HEK293 (cell line): ENCODE results near the gene WNT1.
A peak's percentile ranks its signal among the peaks of the same experiment; 100 is the strongest.

Source experiments
- CTCF ChIA-PET: fragments of 350-600 bp; formaldehyde crosslinking; extraction: SDS; loops from one replicate; lab custom pipeline; 2021; ENCODE audit warnings: antibody characterized with exemption; lab: Yijun Ruan, JAX
- POLR2A ChIA-PET: fragments of 300-600 bp; formaldehyde crosslinking; extraction: SDS; loops from one replicate; lab custom pipeline; 2020; ENCODE audit warnings: antibody characterized with exemption, inconsistent platforms; lab: Yijun Ruan, JAX
- H3K27ac ChIP-seq: fragments of 200-500 bp; sonication (Bioruptor generic); 2 replicates; pipeline ENCODE4 v1.5.1; 2014; ENCODE audit warnings: low read depth, low read length, control low read depth, inconsistent platforms; ENCODE audit errors: extremely low read depth
- H3K36me3 ChIP-seq, 2 experiments: fragments of 200-500 bp in 1 of 2; sonication (Bioruptor generic) in 1 of 2; 1 replicate in 1 of 2; 2 replicates in 1 of 2; pipeline ENCODE4 v1.5.1; 2014 to 2017; ENCODE audit warnings: inconsistent platforms in 2 of 2, low read length in 2 of 2; ENCODE audit not compliant: control insufficient read depth in 2 of 2, insufficient read depth in 1 of 2
- H3K4me1 ChIP-seq: fragments of 200-500 bp; sonication (Bioruptor generic); 2 replicates; pipeline ENCODE4 v1.5.1; 2014; ENCODE audit warnings: mild to moderate bottlenecking, low read length, inconsistent platforms; ENCODE audit not compliant: control insufficient read depth, insufficient read depth
- H3K4me3 ChIP-seq: 2 replicates; pipeline ENCODE4 v1.5.1; 2011; ENCODE audit warnings: low read depth, mild to moderate bottlenecking, control low read depth, low read length, moderate library complexity
- H3K9me3 ChIP-seq: fragments of 200-500 bp; sonication (Bioruptor generic); 2 replicates; pipeline ENCODE4 v1.5.1; 2014; ENCODE audit warnings: low read depth, low read length, inconsistent platforms; ENCODE audit not compliant: control insufficient read depth, insufficient read depth
- AEBP2 ChIP-seq: fragments of 450-650 bp; formaldehyde crosslinking; IDR thresholded peaks from 2 replicates; pipeline ENCODE4 v1.5.1; 2016; ENCODE audit warnings: missing biosample characterization, missing genetic modification characterization, borderline replicate concordance
- HOXD13 ChIP-seq: sonication (generic); formaldehyde crosslinking; IDR thresholded peaks from 2 replicates; pipeline ENCODE4 v1.8.0; 2022; ENCODE audit warnings: missing genetic modification reagents, borderline replicate concordance
- PRDM10 ChIP-seq: fragments of 450-650 bp; formaldehyde crosslinking; IDR thresholded peaks from 2 replicates; pipeline ENCODE4 v1.5.1; 2016; ENCODE audit warnings: missing biosample characterization, missing genetic modification characterization
- TF ChIP-seq, protein P1 (sequence below): fragments of 450-650 bp; formaldehyde crosslinking; IDR thresholded peaks from 2 replicates; pipeline ENCODE4 v1.5.1; 2016; ENCODE audit warnings: missing biosample characterization, missing genetic modification characterization
- TF ChIP-seq, protein P2 (sequence below): fragments of 450-650 bp; formaldehyde crosslinking; IDR thresholded peaks from 2 replicates; pipeline ENCODE4 v1.5.1; 2017; ENCODE audit warnings: missing biosample characterization, mild to moderate bottlenecking, missing genetic modification characterization, moderate library complexity
- TF ChIP-seq, protein P3 (sequence below): fragments of 450-650 bp; formaldehyde crosslinking; IDR thresholded peaks from 2 replicates; pipeline ENCODE4 v1.5.1; 2016; ENCODE audit warnings: missing biosample characterization, missing genetic modification characterization

Gene WNT1

DNA sequence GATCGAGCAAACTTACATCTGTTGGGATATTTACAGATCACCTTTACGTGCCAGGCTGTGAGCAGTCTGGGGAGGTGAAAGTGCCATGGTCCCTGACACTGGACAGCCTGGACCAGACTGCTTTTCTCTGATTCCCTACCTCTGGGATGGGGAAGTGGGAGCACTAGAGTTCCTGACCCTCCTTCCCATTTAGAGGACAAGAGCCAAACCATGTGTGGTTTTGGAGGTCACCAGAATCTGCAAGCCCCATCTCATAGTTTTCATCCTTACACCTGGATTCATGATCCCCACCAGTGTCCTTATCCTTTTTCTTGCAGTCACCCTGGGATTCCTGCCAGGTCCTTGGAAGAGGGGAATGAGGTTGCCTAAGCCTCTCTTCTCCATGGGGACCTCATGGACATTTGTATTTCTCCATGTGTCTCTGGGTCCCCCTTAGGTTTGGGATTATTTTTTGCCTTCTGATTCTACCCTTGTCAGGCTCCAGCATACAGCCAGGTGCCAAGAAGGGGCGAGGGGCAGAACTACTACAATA lies 5.1 kb upstream of the WNT1 start:
- ChIA-PET POLR2A (no interaction called here), CTCF (interaction anchor here (0.5 to 1.8 kb wide), 4 partner anchors 15 to 37 kb away, joined by 3 to 10 read pairs (median 4); no protein-coding TSS in a partner anchor)
- Histone ChIP-seq H3K27ac (no peak overlapping the region), H3K9me3 (no peaks in the 10 kb centered on the region), H3K36me3 (no peaks in the 10 kb centered on the region)
- TF ChIP-seq, protein P1, sequence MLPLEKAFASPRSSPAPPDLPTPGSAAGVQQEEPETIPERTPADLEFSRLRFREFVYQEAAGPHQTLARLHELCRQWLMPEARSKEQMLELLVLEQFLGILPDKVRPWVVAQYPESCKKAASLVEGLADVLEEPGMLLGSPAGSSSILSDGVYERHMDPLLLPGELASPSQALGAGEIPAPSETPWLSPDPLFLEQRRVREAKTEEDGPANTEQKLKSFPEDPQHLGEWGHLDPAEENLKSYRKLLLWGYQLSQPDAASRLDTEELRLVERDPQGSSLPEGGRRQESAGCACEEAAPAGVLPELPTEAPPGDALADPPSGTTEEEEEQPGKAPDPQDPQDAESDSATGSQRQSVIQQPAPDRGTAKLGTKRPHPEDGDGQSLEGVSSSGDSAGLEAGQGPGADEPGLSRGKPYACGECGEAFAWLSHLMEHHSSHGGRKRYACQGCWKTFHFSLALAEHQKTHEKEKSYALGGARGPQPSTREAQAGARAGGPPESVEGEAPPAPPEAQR (tag by site-specific recombination): no peak
- peak; percentile 30; the same call in 1 of the 2 replicates for TF ChIP-seq PRDM10
- TF ChIP-seq, all 188 proteins: peak for 1
- H3K4me1 ChIP-seq: peaks cover 9% of the 10 kb centered on the region
- no peak overlapping the region for H3K4me3 ChIP-seq

GRCh38 chr12:48973531-48973930 lies 4.6 kb upstream of the WNT1 start:
- no peak for TF ChIP-seq AEBP2 (tag by site-specific recombination)
- TF ChIP-seq, protein P2, sequence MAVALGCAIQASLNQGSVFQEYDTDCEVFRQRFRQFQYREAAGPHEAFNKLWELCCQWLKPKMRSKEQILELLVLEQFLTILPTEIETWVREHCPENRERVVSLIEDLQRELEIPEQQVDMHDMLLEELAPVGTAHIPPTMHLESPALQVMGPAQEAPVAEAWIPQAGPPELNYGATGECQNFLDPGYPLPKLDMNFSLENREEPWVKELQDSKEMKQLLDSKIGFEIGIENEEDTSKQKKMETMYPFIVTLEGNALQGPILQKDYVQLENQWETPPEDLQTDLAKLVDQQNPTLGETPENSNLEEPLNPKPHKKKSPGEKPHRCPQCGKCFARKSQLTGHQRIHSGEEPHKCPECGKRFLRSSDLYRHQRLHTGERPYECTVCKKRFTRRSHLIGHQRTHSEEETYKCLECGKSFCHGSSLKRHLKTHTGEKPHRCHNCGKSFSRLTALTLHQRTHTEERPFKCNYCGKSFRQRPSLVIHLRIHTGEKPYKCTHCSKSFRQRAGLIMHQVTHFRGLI: peak; percentile 19; the same call in 1 of the 2 replicates
- H3K4me1 ChIP-seq: peaks cover 6% of the 10 kb centered on the region
- no peaks in the 10 kb centered on the region for H3K36me3 ChIP-seq
- POLR2A ChIA-PET: no interaction called here
- CTCF ChIA-PET: interaction anchor here (0.5 to 1.6 kb wide), 5 partner anchors 12 to 66 kb away, joined by 3 to 4 read pairs (median 3); no protein-coding TSS in a partner anchor
- no peak overlapping the region for H3K27ac ChIP-seq
- no peaks in the 10 kb centered on the region for H3K9me3 ChIP-seq
- no peak overlapping the region for H3K4me3 ChIP-seq

- ChIA-PET POLR2A (no interaction called here), CTCF (interaction anchor here (0.6 to 1.6 kb wide), 3 partner anchors 12 to 66 kb away, joined by 3 to 4 read pairs (median 4); no protein-coding TSS in a partner anchor)
- Histone ChIP-seq H3K27ac (no peak overlapping the region), H3K36me3 (no peaks in the 10 kb centered on the region), H3K9me3 (no peaks in the 10 kb centered on the region), H3K4me1 (peaks cover 2% of the 10 kb centered on the region), H3K4me3 (no peak overlapping the region)
- TF ChIP-seq, protein P3, sequence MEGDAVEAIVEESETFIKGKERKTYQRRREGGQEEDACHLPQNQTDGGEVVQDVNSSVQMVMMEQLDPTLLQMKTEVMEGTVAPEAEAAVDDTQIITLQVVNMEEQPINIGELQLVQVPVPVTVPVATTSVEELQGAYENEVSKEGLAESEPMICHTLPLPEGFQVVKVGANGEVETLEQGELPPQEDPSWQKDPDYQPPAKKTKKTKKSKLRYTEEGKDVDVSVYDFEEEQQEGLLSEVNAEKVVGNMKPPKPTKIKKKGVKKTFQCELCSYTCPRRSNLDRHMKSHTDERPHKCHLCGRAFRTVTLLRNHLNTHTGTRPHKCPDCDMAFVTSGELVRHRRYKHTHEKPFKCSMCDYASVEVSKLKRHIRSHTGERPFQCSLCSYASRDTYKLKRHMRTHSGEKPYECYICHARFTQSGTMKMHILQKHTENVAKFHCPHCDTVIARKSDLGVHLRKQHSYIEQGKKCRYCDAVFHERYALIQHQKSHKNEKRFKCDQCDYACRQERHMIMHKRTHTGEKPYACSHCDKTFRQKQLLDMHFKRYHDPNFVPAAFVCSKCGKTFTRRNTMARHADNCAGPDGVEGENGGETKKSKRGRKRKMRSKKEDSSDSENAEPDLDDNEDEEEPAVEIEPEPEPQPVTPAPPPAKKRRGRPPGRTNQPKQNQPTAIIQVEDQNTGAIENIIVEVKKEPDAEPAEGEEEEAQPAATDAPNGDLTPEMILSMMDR (tag by site-specific recombination): peak; percentile 25; the same call in 1 of the 2 replicates
- TF ChIP-seq HOXD13 (CRISPR knock-in tag): no peak
These were observed 4.0 kb upstream of the WNT1 start for GRCh38 chr12:48973941-48974673.
